ENCODE results near the gene PTPN11. TPM values are rescaled to one million over a fixed set of nuclear protein-coding genes. Genes with fewer than 3 reads are reported as not detected.
"Not testable (repeated sequence)": the region's sequence is repeated elsewhere in the genome, so short reads cannot be mapped to it uniquely, and the experiment has no call there.

The PTPN11 gene
- 93.4 TPM for total RNA-seq

DNA sequence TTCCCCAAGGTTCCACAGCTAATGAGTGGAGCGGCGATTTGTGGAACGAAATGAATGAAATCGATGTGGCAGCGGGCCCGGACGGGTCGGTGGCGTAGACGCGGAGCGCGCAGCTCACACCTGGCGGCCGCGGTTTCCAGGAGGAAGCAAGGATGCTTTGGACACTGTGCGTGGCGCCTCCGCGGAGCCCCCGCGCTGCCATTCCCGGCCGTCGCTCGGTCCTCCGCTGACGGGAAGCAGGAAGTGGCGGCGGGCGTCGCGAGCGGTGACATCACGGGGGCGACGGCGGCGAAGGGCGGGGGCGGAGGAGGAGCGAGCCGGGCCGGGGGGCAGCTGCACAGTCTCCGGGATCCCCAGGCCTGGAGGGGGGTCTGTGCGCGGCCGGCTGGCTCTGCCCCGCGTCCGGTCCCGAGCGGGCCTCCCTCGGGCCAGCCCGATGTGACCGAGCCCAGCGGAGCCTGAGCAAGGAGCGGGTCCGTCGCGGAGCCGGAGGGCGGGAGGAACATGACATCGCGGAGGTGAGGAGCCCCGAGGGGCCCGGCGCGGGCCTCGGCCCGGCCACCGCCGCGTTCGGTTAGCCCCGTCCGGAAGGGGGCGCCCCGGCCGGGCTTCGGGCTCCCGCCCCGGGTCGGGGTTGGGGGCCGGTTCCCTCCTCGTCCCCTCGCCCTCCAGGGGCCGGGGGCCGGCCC, at the start of gene PTPN11:
TSS of gene PTPN11 (plus strand) at position 340 of the 689 bp plus-strand sequence. CDS start at position 505, 165 bp downstream.
- DNase-seq: peak; percentile 93

DNA sequence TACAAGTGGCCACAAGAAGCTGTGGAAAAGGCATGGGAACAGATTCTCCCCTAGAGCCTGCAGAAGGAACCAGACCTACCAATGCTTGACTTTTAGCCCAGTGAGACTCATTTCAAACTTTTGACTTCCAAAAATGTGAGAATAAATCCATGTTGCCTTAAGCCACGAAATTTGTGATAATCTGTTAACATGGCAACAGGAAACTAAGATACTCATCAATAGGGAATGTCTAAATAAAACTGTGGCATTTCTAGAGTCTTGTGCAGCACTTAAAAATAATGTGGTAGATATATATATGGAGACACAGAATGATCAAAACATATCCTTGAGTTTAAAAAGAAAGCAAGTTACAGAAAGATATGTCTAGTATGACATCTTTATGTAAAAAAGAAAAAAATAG, 48.5 kb upstream of the PTPN11 start:
- no peak for DNase-seq

DNA sequence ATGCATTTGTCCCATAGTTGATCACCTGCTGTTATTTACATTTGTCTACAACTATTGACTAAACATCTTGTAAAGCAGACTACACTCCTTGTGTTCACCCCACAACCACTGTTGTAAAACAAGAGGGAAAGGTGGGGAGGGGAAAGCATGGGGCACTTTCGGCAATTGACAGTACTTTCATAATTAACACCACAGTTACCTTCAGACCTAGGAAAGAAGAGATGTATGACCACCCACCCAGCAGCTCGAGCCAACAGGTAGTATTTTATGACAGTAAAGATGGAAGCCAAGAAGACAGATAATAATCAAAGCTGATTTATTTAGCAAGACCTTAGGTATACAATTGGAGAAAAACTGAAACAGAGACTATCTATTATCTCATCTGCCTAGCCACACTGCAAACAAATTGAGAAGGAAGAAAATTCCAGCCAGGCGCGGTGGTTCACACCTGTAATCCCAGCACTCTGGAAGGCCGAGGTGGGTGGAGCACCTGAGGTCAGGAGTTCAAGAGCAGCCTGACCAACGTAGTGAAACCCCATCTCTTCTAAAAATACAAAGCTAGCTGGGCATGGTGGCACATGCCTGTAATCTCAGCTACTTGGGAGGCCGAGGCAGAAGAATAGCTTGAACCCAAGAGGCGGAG, 47.8 kb upstream of the PTPN11 start:
- DNase-seq: no peak

DNA sequence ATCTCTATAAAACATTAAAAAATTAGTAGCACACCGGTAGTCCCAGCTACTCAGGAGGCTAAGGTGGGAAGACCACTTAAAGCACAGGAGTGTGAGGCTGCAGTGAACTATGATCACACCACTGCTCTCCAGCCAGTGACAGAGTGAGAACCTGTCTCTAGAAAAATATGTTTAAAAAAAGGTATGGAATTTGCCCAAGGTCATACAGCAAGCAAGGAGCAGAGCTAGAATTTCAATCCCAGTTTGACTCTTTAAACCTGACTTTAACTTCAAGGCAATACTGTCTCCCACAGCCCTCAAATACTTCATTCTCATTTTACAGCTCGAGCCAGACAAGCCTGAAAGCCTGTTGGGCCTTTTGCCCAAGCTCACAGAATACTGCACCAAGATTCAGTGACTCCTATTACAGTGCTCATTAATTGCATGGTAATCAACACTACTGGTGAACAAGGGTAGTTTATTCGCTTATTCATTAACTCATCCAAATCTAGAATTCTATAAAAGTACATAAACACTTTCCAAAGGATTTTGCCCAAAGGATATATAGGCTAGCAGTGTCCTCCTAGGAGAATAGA, 44.5 kb upstream of the PTPN11 start:
- no peak for DNase-seq

DNA sequence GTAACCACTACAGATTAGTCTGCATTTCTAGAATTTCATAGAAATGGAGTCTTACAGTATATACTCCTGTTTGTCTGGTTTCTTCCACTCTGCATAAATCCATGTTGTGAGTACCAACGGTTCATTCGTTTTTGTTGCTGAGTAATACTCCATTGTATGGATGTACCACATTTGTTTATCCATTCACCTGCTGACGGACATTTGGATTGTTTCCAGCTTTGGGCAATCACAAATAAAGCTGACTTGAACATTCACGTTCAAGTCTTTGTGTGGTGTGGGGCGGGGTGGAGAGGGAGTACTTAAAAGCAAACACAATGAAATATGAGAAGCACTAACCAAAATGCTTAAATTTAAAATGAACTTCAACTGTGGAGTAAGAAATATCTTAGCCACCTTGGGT, 43.6 kb upstream of the PTPN11 start:
- no peak for DNase-seq

DNA sequence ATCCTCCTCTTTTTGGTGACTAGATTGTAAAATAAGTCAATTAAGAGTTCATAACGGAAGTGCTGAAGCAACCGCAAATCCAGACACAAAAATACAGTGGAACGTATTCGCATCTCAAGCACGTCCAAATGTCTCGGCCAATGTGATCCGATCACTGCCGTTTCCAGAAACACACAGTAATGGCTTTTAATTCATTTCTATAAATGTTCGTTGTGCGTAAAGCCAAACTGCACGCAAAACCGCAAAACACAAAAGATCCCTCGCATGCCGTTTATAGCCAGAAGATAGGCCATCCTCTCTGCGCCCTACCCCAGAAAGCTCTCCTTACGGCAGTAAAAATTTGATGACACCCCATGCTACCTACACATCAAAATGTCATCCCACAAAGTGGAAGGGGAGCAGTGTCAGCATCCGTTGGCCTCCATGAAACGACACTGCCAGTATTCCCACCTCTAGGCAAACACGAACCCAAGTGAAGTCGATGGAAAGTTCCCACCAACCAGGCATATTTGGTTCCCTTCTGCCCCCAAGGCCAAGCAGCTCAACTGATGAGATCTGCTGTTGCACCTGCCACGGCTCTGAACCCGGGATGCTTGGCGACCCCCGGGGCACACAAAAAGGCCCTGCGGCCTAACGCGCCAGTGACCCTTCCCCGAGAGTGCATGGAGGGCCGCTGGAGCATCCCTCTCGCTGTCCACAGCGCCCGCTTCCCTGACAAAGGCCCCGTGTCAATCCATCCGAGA, 37.9 kb upstream of the PTPN11 start:
- DNase-seq: no peak

DNA sequence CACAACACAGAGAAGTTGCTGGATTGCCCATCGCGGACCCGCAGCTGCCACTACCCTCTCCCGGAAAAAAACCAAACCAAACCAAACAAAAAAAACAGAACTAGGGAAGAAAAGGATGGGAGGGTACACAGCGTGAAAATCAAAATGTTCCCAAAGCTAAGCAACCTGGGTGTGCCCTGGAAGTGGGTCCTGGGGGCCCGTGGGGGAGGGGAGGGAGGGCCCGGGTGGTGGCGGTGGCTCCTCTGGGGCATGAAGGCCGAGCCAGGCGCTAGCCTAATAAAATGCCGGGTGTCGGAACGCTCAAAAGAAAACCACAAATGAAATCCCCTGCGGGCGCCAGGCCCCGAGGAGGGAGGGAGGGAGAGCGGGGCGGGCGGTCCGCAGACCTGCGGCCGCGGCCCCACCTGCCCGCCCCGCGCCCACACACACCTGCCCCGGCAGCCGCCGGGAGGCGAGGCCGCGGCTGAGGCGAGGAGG, 37.3 kb upstream of the PTPN11 start:
- peak; percentile 27 for DNase-seq

DNA sequence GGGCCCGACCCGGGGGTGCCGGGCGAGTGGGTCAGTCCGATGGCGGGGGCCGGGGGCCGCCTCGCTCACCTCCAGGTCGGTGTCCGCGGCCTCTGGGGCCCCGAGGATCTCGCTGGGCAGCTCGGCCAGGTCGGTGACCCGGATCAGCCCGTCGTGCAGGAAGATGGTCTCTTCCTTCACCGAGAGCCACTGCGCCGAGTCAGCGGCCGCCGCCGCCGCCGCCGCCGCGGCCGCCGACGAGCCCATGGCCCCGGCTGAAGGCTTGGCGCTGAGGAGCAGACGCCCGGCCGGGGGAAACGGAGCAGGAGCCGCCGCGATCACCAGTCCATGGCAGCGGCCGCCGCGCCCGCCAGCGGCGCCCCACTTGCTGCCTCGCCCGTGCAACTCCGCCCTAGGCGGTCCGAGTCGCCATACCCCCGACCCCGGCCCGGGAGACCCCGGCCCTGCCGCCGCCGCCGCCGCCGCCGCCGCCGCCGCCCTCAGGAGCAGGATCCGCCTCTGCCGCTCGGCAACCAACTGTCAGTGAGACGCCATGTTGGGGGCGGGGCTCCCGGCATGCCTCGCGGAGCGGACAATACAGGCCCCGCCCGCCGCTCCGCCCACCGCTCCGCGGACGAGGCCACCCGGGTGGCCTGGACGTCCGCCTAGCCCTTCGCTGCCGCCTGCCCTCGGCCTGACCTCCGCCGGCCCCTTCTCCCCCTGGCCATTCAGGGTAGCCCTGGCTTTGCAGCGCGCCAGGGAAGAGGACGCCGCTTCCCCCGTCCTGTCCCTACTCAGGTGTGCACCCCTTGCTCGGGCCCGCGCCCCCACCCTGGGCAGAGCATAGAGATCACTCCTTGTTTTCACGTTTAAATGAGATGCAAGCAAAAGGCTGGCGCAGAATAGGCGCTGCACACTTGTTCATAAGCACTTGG, 36.6 kb upstream of the PTPN11 start, which contains the start of gene HECTD4:
TSS of gene HECTD4 (minus strand) at position 549 of the 914 bp plus-strand sequence. CDS start at position 246, 303 bp downstream.
- DNase-seq: peak; percentile 96

DNA sequence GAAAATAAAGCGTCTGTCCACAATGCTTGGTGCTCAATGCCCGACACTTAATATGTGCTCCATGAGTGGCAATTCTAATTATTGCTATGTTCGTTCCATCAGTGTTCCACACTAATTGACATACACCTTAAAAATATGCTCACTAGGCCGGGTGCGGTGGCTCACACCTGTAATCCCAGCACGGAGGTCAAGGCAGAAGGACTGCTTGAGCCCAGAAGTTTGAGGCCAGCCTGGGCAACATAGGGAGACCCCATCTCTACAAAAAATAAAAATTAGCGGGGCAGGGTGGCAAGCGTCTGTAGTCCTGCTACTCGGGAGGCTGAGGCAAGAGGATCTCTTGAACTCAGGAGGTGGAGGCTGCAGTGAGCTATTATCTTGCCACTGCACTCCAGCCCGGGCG, 35.9 kb upstream of the PTPN11 start:
- DNase-seq: no peak

DNA sequence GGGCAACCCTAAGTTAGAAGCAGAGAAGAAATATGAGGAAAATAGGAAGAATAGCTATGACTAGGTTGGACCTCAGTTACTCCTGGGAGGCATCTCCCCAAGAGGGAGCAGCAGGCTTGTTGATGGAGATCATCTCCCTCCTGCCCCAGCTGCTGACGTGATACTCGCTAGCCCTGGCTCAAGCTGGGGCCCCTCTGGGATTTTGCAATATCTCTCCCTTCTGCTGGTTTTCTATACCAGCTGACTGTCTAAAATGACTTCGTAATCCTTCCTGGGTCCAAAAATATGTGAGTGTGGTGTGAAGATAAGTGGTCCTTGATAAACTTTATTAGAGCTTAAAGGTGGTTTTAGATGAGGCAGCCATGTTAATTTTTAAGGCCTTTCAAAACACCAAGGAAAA, 32.0 kb upstream of the PTPN11 start:
- DNase-seq: no peak

DNA sequence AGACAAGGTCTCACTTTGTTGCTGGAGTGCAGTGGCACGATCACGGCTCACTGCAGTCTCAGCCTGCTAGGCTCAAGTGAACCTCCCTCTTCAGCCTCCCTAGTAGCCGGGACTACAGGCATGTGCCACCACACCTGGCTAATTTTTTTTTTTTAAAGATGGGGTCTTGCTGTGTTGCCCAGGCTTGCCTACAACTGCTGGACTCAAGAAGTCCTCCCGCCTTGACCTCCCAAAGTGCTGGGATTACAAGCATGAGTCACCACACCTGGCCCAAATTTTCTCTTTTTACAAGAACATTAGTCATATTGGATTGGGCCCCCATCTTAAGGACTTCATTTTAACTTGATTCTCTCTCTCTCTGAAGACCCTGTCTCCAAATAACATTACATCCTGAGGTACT, 29.5 kb upstream of the PTPN11 start:
- DNase-seq: no peak

DNA sequence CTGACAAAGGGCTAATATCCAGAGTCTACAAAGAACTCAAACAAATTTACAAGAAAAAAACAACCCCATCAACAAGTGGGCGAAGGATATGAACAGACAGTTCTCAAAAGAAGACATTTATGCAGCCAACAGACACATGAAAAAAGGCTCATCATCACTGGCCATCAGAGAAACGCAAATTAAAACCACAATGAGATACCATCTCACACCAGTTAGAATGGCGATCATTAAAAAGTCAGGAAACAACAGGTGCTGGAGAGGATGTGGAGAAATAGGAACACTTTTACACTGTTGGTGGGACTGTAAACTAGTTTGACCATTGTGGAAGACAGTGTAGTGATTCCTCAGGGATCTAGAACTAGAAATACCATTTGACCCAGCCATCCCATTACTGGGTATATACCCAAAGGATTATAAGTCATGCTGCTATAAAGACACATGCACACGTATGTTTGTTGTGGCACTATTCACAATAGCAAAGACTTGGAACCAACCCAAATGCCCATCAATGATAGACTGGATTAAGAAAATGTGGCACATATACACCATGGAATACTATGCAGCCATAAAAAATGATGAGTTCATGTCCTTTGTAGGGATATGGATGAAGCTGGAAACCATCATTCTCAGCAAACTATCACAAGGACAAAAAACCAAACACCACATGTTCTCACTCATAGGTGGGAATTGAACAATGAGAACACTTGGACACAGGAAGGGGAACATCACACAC, 28.7 kb upstream of the PTPN11 start:
- DNase-seq: not testable (repeated sequence)

DNA sequence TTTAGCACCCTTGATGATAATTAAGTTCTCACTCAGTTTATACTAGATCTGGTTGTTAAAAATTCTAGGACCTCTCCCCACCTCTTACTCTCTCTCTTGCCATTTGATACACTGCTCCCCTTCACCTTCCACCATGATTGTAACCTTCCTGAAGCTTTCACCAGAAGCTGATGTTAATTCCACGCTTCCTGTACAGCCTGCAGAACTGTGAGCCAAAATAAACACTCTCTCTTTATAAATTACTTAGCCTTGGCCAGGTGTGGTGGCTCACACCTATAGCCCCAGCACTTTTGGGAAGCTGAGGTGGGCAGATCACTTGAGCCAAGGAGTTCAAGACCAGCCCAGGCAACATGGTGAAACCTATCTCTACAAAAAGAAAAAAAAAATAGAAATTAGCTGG, 25.4 kb upstream of the PTPN11 start:
- DNase-seq: no peak

DNA sequence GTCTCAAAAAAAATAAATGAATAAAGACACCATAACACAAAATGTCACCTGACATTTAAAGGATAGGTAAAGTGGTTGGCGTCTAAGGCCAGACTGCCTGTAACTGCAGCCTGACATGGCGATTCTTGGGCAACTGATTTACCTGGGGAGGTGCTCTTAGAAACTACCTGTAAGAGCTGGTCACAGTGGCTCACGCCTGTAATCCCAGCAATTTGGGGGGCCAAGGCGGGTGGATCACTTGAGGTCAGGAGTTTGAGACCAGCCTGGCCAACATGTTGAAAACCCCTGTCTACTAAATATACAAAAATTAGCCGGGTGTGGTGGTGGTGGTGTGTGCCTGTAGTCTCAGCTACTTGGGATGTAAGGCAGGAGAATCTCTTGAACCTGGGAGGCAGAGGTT, 17.7 kb upstream of the PTPN11 start:
- no peak for DNase-seq

DNA sequence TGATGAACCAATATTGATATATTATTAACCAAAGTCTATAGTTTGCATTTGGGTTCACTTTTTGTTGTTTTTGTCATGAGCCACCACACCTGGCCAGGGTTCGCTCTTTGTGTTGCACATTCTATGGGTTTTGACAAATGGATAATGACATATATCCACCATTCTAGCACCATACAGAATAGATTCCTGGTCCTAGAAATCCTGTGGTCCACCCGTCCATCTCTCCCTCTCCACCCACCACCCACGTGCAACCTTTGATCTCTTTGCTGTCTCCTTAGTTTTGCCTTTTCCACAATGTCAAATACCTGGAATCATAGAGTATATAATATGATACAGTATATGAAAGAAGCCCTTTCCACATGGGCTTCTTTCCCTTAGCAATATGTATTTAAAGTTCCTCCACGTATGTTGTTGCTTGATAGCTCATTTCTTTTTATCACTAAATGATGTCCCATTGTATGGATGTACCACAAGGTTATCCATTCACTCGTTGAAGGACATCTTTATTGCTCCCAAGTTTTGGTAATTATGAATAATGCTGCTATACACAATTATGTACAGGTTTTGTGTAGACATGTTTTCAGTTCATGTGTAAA, 16.7 kb upstream of the PTPN11 start:
- DNase-seq: no peak

DNA sequence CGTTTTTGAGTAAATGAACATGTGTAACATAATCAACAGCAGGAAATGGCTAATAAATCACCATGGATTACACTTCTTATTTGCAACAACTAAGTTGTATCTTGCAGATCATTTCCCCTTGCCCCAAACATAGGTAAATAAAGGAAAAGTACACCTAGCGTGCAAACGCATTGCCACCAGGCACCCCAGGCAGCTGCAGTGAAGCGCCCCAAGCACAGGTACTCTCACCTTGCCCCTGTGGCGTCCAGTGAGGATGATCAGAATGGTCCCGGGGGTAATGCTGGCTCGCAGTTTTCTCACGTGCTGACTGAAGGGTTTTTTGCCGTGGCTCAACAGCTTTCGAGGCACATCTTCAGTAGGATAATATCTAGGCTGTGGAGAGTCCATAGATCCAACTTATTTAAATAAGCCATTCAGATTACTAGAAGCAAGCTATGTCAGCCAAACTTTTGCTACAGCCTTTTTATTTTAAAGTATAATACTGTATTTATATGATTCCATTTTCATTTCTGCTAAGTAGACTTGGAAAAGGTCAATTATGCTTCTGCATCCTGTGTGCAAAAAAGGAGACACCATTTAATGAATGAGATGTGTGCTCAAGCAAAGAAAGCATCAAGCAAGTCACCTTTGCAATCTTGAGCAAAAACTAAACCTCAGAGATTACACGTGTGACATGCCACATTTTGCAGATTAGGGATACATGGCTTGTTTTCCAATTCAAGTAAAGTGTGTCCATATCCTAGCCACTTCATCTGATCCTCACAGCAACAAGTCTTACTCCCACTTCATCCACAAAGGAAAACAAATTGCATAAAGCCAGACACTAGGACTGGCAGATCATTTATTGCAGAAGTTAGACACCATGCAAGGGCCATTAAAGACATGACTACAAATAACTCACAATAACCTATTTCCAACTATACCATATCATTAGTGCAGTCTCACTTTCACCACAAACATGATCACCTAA, 11.9 kb upstream of the PTPN11 start:
- no peak for DNase-seq

DNA sequence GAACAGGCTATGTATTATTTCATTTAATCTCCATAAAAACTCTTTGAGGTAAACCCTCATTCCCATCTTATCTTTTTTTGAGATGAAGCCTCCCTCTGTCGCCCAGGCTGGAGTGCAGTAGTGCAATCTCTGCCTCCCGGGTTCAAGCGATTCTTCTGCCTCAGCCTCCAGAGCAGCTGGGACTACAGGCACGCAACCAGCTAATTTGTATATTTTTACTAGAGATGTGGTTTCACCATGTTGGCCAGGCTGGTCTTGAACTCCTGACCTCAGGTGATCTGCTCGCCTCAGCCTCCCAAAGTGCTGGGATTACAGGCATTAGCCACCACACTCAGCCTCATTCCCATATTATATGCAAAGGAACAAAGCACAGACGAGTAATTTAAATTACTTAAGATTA, 11.1 kb upstream of the PTPN11 start:
- DNase-seq: not testable (repeated sequence)

DNA sequence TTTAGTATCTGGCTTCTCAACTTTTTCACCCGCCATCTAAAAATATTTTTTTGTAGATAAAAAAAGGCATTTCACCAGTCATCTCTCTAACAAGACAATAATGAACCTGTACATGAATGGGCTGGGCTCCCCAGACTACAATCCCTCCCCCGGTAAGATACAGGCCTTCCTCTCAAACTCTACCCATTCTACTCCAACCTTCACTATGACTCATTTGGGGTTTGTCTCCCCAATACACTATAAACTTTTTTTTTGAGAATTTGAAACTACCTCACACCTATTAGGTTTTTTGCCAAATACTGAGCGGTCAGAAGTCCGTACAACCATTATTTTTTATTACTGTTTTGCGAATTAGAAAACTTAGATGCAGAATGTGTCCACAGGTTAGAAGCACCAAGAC, 10.1 kb upstream of the PTPN11 start:
- no peak for DNase-seq
